Measurements from ENCODE around the gene GFRA4.
"Not testable (repeated sequence)": the region's sequence is repeated elsewhere in the genome, so short reads cannot be mapped to it uniquely, and the experiment has no call there.

Gene GFRA4

DNA sequence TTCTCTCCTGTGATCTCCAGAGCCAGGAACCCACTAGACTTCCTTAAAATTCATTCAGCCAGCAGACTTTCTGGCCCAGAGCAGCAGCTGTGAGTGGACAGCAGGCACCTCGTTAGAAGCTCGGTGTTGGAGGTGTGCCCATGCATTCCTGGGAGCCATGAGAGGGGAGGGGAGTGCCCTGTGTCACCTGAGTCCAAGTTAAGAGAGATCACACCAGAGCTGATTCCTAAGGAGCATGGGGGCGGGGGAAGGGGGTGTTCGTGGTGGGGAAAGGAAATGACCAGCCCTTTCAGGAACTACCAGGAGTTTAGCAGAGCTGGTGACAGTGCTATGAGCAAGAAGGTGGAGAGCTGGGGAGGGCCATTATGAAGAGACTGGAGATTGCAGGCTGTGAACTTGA, 46.9 kb downstream of the GFRA4 start:
- DNase-seq (ENCODE audit: low read depth, low spot score): no peak

DNA sequence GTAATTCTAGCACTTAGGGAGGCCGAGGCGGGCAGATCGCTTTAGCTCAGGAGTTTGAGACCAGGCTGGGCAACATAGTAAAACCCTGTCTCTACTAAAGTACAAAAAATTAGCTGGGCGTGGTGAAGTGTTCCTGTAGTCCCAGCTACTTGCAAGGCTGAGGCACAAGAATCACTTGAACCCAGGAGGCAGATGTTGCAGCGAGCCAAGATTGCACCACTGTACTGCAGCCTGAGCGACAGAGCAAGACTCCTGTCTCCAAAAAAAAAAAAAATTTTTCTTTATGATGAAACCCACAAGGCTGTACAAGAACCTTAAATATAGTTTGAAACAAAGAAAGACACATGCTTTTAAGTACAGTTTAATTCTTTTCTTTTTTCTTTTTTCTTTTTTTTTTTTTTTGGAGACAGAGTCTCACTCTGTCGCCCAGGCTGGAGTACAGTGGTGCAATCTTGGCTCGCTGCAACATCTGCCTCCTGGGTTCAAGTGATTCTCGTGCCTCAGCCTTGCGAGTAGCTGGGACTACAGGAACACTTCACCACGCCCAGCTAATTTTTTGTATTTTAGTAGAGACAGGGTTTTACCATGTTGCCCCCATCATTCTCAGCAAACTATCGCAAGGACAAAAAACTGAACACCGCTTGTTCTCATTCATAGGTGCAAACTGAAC, 47.9 kb downstream of the GFRA4 start:
- not testable (repeated sequence) for DNase-seq (ENCODE audit: low read depth, low spot score)

DNA sequence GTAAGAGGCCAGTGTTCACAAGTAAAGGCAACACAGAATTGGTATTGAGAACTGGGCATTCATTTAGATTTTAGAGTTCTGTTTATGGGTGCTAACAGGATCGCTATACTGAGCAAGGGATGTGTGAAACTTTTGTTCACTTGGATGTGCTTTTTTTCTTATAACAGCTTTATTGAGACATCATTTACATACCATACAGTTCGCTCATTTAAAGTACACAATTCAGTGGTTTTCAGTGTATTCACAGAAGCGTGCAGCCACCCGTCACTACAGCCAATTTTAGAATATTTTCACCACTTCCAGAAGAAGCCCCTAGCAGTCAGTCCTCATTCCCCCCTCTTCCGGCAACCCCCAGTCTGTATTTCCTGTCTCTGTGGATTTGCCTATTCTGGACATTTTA, 48.7 kb downstream of the GFRA4 start:
- no peak for DNase-seq (ENCODE audit: low read depth, low spot score)

- peak; percentile 4 for DNase-seq (ENCODE audit: low read depth, low spot score)
These were observed 49.3 kb downstream of the GFRA4 start for GRCh38 chr20:3613821-3614440.

DNA sequence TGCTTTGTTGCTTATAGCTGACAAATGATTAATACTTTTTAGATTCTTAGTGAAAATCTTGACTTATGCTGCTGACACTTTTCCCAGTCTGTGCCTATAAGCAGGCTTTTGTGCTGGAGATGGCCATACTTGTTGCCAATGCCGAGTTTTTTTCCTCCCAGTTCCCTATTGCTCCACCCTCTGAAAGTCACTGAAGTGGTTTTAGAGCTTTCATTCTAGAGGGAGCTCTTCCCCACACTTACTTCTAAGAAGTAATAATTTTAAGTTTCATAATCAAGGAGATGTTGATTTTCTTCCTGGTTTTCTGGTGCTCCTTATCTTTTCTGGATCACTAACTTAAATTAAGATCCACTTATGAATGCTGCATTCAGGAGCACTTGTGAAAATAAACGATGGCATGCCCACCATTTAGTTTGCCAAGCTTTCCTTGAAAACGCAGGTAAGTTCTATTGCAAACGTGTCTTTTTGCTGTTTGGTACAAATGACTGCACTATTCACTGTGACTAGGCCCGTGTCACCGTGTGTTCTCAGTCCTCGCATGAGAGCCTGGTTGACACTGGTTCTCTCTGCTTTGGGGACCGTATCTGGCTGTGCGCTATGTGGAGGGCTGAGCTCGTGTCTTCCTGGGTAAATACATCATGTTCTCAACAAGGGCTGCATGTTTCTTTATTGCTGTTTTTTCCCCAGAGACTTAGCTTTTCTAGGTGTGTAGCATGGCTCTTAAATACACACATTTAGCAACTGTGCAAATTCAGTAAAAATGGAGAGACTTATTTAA, 50.2 kb downstream of the GFRA4 start:
- no peak for DNase-seq (ENCODE audit: low read depth, low spot score)

GRCh38 chr20:3611901-3612300, 51.3 kb downstream of the GFRA4 start:
- DNase-seq (ENCODE audit: low read depth, low spot score): no peak

Measured in smooth muscle cell of the brain vasculature (primary cell).